T follicular helper cell (primary cell): ENCODE measurements around the gene LYSMD4.

ENCODE experiments used
- DNase-seq: peaks from one replicate; pipeline ENCODE4 v3.0.0-alpha.2; 2020; ENCODE audit warnings: low read depth

LYSMD4 gene

DNA sequence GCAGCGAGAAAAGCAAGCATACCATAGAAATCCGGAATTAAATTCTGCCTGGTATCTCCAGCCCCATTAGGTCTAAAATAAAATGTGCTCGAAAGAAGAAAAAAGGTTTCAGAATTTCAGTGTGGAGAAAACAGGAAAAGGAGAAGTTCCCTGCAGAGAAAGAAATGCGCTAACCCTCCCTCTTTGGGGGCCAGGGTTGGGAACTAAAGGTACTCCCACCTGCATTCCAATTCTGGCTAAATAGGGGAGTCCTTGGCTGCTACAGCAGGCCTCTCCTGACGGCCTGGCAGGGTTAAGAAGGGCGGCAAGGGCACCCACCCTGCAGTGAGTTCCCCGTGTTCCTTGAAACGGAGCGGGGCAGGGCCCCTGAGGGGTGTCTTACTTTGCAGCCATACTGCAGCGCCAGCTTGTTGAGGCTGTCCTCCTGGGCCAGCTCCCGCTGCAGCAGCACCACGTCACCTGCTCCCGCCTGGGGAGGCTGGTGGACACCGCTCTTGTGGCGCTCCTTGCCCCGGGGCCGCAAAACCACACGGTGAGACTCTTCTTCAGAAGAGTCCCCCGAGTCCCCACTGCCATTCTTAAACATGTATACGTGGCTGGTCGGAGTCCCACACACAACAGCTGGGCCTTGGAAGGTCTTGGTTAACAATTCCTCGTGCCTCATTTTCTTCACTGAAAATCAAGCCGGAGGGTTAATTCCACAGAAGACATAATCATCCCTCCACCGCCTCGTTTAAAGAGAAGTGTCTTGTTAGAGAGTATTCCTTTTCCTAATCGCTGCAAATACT is 1.7 kb downstream of the LYSMD4 start:
- no peak for DNase-seq

DNA sequence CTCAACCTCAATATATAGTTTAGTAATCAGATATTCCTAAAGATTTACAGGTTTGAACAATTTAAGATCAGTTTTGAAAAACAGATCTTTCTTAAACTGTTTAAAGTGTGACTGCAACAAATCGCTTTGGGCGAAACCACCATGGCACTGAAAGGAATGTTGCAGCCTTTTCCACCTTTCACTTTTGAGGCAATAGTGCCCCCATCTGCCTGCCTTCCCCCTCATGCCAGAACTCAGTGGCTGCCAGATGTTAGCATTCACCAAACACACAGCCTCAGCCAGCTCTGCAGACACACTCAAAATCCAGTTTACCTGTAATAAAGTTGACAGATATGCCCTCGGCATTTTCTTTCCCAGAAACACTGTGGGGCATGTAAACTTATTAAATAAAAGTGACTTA is 3.3 kb downstream of the LYSMD4 start:
- DNase-seq, result no peak

DNA sequence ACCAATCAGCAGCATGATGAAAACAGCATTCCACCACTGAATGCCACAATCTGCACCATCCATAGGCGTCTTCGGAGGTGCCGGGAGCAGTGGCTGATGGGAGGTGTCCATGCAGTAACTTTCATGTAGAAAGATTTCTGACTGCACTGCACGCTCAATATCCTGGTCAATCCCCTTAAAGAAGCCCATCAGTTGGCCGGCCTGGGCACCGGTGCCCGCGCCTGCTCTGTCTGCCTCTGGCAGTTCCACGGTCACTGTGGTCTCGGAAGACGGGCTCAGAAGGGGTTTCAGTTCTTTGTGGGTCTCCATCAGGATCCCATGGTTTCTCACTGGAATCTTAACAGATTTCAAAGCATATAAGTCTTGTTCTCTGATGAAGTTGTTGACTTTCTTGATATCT is 3.9 kb downstream of the LYSMD4 start:
- no peak for DNase-seq

DNA sequence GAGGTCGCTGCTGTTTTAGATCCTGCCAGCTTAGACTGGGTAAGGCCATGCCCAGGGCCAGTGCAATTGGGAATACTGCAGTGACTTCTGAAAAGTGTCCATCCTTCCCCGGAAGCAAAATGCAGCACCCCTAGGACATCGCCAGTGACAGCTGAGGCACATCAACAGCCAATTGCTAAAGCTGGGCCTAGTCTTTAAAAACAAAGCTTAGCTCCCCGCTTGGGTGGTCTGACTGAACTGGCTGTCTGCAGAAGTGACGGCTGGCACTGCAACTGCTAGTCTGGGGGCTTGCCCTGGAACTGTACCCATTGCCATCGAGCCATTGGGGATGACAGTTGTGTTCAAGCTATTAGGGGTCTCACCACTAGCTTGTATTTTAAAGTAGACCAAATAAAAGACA is 4.3 kb downstream of the LYSMD4 start:
- no peak for DNase-seq

DNA sequence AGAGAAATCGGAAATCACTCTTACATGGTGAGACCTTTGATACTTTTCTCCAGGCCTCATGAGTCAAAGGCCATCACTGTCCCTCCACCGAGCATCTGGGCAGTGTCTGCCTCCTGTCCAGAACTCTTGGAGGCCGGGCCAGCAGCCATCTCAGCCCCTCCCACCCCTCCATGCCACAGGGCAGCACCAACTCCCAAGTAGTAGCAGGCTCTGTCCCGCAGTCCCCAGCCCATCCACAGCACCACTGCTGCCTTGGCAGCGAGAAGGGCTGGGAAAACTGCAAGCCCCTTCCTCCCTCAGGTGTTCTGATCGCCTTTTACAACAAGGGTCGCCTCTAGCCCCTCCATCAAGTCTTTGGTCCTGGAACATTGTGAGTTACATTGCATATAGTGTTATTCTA is 5.5 kb downstream of the LYSMD4 start:
- no peak for DNase-seq

DNA sequence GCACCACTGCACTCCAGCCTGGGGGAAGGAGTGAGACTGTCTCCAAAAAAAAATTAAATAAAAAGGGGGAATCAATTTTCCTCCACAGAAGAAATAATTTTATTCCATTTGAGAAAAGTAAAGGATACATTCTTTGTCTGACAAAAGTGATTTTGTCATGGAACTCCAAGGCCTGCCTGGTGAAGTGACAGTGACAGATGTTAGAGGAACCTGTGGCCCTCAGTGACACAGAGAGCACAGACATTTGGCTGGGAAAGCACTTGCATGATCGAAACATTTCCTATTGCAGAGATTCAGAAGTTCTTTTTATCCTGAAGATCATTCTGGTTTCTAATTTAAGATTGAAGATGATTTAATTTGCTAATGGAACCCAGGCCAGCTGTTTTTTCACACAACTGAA is 5.9 kb downstream of the LYSMD4 start:
- no peak for DNase-seq

DNA sequence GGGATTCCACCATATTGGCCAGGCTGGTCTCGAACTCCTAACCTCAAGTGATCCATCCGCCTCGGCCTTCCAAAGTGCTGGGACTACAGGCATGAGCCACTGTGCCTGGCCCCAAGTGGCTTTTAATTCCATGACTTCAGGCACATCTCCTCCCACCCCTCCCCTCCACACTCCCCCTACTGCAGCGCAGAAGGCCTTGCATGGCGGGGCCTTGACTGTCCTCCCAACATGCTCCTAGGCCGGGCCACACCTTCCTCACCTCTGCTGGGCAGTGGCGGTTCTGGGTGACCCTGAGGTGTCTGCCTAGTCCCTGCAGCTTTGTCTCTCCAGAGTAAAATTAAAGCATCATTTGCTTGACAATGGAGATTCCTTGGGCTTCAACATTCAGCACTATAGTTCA is 6.9 kb downstream of the LYSMD4 start:
- DNase-seq, result no peak

DNA sequence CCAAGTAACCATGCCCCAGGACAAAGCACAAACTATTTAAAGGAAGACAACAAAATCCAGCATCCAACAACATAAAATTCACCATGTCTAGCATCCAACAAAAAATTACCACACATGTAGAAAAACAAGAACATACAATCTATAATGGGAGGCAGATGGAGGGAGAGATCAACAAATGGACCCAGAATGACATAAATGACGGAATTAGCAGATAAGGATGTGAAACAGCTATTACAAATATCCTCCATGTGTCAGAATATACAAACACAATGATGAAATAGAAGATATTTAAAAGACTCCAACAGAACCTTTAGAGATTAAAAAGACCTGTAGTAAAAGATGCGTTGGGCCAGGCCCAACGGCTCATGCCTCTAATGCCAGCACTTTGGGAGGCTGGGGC is 10.8 kb downstream of the LYSMD4 start:
- no peak for DNase-seq

DNA sequence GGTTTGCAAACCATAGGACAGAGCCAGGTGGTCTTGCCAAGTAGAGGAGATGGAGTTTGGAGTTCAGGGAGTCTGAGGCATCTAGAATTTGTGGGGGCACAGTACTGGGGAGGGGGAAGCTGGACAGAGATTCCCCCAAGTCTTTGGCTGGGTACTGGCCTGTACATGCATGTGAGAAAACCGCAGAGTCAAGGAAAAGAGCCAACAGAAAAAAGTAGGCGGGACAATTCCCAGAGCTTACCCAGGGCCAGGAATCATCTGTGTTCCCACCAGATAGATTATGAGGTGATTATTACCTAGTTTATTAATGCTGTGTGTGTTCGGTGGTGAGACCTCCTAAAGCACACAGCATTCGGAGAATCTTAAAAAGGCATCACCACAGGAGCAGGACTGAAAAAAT is 11.3 kb downstream of the LYSMD4 start:
- no peak for DNase-seq

DNA sequence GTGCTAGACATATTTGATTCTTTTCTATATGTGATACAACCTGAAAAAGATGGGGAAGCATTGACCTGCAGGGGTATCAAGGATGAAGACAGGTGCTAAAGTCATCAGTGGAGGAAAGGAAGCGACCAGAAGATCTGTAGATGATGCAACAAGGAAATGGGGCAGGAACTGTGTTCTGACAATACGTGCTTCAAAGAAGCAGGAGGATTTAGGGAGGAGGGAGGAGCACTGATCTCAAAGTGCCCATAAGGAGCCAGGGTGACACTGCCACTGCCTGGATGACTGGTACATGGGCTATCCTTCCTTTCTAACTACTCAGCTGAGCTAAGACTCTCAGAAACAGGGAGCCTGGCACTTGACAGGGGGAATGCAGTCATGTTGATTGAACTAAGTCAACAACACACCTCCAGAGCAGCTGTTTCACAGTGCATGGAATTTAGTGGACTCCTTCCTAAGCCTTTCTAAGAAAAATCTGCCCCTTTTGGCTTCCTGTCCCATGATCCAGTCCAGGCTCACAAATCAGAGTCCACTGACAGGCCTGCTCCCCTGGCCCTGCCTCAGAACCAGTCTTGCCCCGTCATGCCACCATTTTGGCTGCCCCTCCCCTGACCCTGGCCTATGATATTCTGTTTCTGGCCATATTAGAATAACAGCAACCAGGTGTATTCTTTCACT is 12.0 kb downstream of the LYSMD4 start:
- no peak for DNase-seq

DNA sequence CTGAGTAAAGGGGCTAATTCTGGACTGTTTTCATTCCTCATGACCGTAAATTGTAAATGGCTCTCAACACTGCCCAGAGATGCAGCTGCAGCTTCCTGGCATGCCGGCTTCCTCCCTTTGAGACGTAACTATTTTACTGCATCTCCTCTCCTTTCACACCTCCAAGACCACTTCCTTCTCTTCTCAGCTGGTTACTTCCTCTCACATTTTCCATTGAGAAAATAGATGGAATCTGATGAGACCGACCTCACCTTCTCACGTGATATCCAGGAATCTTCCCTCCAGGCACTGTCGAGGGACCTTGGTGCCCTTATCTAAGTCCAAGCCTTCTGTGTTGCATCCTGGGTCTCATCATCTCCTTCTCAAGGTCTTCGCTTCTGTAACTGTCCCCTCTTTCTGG is 12.7 kb downstream of the LYSMD4 start:
- no peak for DNase-seq

DNA sequence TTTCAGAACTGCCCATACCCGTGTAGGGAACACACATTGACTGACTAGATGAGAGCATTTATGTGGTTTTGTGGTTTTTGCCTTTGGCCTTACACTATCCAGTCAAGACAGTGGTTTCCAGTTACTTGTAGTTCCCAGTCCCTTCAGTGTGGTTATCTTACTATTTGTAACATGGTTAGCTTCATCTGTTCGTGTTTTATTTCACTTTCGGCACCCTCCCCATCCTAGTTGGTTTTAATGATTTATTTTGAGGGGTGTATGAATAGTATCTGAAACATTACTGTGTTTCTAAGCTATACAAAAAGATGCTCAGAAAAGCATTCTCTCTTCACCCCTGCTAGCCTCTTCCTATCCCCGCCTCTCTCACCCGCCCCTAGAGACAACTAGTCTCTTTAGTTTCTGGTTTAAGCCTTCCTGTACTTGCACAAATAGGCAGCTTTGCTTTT is 14.1 kb downstream of the LYSMD4 start:
- no peak for DNase-seq

DNA sequence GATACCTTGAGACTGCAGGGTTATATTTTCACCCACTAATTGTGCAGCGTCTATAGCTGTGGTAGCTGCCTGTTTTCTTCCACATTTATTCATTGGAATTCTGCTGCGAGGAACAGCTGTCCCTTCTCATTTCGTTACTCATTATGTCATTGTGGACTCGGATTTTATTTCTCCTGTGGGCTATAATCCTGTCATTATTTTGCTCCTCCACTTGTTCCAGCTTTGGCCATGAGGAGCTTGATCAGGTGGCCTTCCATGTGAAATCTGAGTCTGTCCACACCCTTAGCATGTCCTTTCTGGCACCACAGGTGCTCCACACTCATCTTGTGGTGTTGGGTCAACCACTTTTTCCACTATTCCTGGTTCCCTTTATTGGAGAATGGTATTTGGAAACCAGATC is 14.8 kb downstream of the LYSMD4 start:
- no peak for DNase-seq

DNA sequence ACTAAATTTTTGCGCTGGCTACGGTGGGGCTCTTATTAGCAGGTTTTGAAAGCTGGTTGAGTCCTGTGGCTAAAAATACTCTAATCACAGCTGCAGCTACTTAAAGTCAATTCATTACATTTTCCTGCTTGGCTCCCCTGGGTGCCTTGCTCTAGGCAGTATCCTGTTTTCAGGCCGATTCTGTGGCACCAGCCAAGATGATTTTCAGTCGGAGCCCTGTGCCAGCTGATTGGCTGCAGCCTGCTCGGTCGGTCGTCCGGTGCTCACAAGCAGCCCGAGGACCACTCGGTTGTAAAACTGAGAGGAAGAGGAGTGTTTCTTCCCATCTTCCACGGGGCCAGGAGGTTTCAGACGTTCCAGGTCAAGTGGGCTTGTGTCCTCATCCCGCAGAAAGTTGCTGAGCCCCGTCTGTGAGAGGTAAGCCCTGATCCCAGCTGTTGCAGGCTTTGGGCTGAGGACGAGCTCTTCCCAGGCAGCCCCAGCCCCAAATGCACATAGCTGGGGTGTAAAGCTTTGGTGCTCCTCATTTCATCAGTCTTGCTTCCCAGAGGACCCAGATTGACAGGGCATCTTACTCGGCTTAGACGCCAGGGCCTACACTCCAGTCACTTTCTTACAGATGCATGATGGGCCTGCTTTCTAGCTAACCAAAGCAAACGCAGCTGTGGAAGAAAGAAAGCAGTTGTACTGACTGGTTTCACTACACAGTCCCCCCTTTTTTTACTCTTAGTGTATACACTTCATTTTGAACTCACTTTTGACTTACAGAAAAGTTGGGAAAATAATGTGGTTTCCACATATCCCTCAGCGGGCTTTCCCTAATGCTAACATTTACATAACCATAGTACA is 15.9 kb downstream of the LYSMD4 start:
- DNase-seq, result no peak

DNA sequence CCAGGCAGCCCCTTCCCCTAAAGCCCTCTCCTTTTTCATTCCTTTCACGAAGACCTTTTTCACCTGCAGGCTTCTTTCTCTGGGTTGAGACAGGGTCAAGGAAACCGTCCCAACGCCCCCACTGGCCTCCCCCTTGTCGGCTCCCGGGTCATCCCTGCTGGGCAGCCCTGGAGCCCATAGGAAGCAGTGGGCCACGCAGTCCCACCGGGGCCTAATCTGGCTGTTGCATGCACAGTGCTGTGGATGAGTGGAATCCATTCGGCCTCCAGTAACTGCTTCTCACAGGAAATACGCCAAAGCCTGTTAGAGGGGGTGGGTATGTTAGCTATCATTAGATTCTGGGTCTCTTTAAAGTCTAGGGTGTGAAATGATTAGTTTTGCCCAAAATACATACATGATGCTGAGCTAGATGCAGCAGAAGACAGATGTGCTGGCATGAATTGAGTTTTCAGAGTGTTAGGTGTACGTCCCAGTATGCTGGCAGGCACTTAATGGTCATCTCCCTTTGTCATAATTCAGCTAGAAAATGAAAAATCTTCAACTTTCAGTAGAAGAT is 16.6 kb downstream of the LYSMD4 start:
- DNase-seq, result no peak

DNA sequence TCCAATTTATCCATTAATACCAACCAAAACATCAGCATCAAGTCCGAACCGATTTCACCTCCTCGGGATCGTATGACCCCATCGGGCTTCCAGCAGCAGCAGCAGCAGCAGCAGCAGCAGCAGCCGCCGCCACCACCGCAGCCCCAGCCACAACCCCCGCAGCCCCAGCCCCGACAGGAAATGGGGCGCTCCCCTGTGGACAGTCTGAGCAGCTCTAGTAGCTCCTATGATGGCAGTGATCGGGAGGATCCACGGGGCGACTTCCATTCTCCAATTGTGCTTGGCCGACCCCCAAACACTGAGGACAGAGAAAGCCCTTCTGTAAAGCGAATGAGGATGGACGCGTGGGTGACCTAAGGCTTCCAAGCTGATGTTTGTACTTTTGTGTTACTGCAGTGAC is 20.8 kb downstream of the LYSMD4 start:
- DNase-seq, result no peak

DNA sequence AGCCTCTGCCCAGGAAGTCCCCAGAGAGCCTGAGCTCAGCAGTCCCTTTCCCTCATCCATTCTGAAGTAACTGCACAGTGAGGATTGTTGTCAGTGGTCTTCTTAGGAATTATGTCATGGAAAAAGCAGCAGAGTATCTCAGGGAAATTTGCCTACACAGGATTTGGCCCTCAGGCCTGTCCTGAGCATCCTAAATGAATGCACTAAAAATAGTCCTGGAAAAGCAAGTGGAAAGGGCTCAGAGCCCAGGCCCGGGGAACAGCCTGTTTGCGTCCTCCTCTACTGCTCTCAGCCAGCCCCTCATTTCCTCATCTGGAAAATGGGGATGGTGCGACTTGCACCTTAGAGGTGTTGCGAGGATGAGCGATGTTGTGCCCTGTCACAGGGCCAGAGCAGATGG is 21.6 kb downstream of the LYSMD4 start:
- no peak for DNase-seq

DNA sequence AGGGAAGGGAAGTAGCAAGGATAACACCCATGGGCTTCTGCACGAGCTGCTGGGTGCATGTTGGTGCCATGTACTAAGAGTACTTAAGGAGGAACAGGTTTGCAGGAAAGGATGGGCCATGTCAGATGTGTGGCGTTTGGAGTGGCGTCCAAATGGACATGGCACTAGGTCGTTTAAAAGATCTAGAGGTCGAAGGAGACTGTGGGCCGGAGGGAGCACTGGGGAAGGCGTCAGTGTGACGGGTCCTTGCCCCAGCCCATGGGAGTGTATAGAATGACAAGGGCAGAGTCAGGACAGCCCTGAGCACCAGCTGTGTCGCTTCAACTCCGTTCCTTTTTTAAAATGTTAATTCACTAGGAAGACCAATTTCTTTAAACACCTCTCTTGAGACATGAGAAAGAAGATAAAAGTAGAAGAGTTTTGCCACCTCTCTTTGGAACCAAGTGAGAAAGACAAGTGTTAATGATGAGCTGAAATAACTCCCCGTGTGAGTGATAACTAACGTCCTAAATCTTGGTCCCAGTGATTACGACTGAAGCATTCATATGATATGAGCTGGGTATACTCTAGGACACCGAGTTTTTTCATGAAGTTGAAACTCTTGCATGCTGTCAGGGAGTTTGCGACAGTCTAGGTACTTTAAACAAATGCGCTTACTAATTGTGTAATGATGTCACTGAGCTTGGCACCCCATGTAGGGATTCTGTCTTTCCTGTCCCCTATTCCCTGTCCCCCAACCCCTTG is 23.8 kb downstream of the LYSMD4 start:
- DNase-seq, result no peak

DNA sequence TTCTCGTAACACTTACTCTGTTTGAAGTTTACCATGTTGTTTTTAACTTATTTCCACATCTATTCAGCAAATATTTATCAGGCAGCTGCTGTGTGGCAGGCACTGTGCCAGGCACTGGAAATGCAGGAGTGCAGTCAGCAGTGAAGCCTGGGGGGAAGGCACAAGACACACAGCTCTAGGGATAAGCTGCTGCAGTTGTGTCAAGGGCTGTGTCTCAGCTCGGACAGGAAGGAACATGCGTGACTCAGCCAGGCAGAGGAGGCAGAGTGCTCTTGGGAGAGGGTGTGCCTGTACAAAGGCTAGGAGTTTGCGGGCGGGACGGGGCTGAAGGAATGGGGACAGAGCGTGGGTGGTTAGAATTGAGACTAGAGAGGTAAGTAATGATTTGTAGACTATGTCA is 24.7 kb downstream of the LYSMD4 start:
- DNase-seq, result no peak

DNA sequence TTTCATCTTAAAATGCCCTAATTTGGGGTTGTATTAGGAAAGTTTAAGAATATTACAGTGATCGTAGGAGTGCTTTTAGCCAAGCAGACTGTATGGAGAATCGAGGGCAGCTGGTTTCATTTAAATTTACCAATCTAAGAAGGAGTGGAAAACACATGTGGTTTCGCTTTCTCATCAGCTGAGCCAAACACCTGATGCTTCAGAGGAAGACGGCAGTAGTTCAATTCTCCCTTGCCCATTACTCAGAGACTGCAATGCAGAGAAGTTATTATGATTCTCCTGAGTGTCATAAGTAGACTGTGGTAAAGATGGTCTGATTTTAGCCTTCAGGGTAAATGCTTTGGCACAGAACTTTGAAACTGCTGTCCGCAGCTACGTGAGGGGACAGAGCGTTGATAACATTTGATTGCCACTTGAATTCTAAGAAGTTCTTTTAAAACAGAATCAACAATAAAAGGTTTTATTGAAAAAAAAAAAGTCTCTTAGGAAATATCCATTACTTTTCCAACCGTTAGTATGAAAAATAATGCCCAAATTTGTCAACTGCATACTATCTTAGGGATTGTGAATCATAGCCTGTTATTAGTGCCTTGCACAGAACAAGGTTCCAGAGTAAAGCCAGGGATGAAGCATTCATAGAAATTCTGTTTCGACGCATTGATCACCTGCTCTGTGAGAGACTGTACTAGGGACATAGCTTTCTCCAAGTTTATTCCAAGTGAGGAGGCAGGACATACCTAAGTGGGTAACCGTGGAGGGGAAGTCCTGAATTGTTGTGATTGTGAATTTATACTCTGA is 25.6 kb downstream of the LYSMD4 start:
- DNase-seq, result no peak
